Large intestine (tissue), 3 donors: ENCODE results near the gene ARHGEF6. TPM values are rescaled to one million over a fixed set of nuclear protein-coding genes. Genes with fewer than 3 reads are reported as not detected.

Experiments
- DNase-seq, 2 donors: peaks; one replicate each; pipeline versions ENCODE4 v3.0.0 to v3.0.0-alpha.2; 2013
- H3K27ac ChIP-seq: one replicate; pipeline ENCODE4 v1.5.1; 2013; ENCODE audit warnings: low read length
- H3K27me3 ChIP-seq: 2 replicates; pipeline ENCODE4 v1.6.1; 2013; ENCODE audit warnings: low read length; ENCODE audit not compliant: control insufficient read depth, insufficient read depth
- H3K36me3 ChIP-seq: 2 replicates; pipeline ENCODE4 v1.6.1; 2013; ENCODE audit warnings: low read length; ENCODE audit not compliant: control insufficient read depth, insufficient read depth
- H3K4me1 ChIP-seq: one replicate; pipeline ENCODE4 v1.6.1; 2013; ENCODE audit warnings: low read length; ENCODE audit not compliant: control insufficient read depth, insufficient read depth
- H3K4me3 ChIP-seq: one replicate; pipeline ENCODE4 v1.5.1; 2013; ENCODE audit warnings: low read length
- H3K9me3 ChIP-seq: one replicate; pipeline ENCODE4 v1.6.1; 2013; ENCODE audit warnings: mild to moderate bottlenecking, low read depth, low read length, moderate library complexity; ENCODE audit not compliant: control insufficient read depth
- WGBS: methylation state at CpG from one replicate; pipeline ENCODE4 v1.1.5; 2013; ENCODE audit warnings: low lambda C conversion rate; ENCODE audit not compliant: insufficient coverage; 5-methylcytosine and 5-hydroxymethylcytosine counted together
- polyA plus RNA-seq: library from polyadenylated mRNA; unstranded; fragments of 120-200 nt; gene quantifications from one replicate; pipeline ENCODE4 v1.2.1, GENCODE V29; 2013

The ARHGEF6 gene
- polyA plus RNA-seq, 1 donor = 8.7 TPM

GRCh38 chrX:136765821-136766356 is 14.8 kb downstream of the ARHGEF6 start:
- H3K4me1 ChIP-seq = no peaks in the 10 kb centered on the region
- H3K27ac ChIP-seq = no peak overlapping the region
- no peak overlapping the region for H3K4me3 ChIP-seq
- no CpG with 5 or more reads among the region's 1 CpG for WGBS
- H3K27me3 ChIP-seq = peaks cover 8% of the 10 kb centered on the region
- H3K9me3 ChIP-seq = no peaks in the 10 kb centered on the region
- H3K36me3 ChIP-seq = no peaks in the 10 kb centered on the region
- DNase-seq = no peak

- no CpG with 5 or more reads among the region's 5 CpGs for WGBS
- Histone ChIP-seq H3K4me1 (no peaks in the 10 kb centered on the region), H3K36me3 (no peaks in the 10 kb centered on the region), H3K27me3 (peaks cover 8% of the 10 kb centered on the region), H3K4me3 (no peak overlapping the region), H3K9me3 (no peaks in the 10 kb centered on the region), H3K27ac (no peak overlapping the region)
- no peak for DNase-seq
These were observed 16.5 kb downstream of the ARHGEF6 start for GRCh38 chrX:136764206-136764605.

GRCh38 chrX:136762820-136763452 is 17.8 kb downstream of the ARHGEF6 start:
- H3K36me3 ChIP-seq = no peaks in the 10 kb centered on the region
- no peak overlapping the region for H3K4me3 ChIP-seq
- no peak for DNase-seq
- no peak overlapping the region for H3K27ac ChIP-seq
- no CpG with 5 or more reads among the region's 2 CpGs for WGBS
- no peaks in the 10 kb centered on the region for H3K4me1 ChIP-seq
- H3K9me3 ChIP-seq = no peaks in the 10 kb centered on the region
- H3K27me3 ChIP-seq = peaks cover 8% of the 10 kb centered on the region

- Histone ChIP-seq H3K4me3 (no peak overlapping the region), H3K36me3 (no peaks in the 10 kb centered on the region), H3K9me3 (no peaks in the 10 kb centered on the region), H3K27ac (no peak overlapping the region), H3K27me3 (peaks cover 3% of the 10 kb centered on the region), H3K4me1 (no peaks in the 10 kb centered on the region)
- WGBS = no CpG with 5 or more reads among the region's 3 CpGs
- no peak for DNase-seq
These were observed 19.3 kb downstream of the ARHGEF6 start for GRCh38 chrX:136761421-136761820.

- no CpG with 5 or more reads among the region's 2 CpGs for WGBS
- H3K4me3 ChIP-seq = no peak overlapping the region
- no peak overlapping the region for H3K27ac ChIP-seq
- DNase-seq = no peak
- no peaks in the 10 kb centered on the region for H3K36me3 ChIP-seq
- H3K4me1 ChIP-seq = no peaks in the 10 kb centered on the region
- no peaks in the 10 kb centered on the region for H3K9me3 ChIP-seq
- H3K27me3 ChIP-seq = no peaks in the 10 kb centered on the region
These were observed 20.8 kb downstream of the ARHGEF6 start for GRCh38 chrX:136759968-136760367.

- no peaks in the 10 kb centered on the region for H3K27me3 ChIP-seq
- no peaks in the 10 kb centered on the region for H3K9me3 ChIP-seq
- no CpG with 5 or more reads among the region's 2 CpGs for WGBS
- H3K27ac ChIP-seq = no peak overlapping the region
- DNase-seq = no peak
- H3K36me3 ChIP-seq = no peaks in the 10 kb centered on the region
- no peak overlapping the region for H3K4me3 ChIP-seq
- H3K4me1 ChIP-seq = no peaks in the 10 kb centered on the region
These were observed 25.3 kb downstream of the ARHGEF6 start for GRCh38 chrX:136755411-136755810.

- H3K4me3 ChIP-seq = no peak overlapping the region
- DNase-seq = no peak
- no peaks in the 10 kb centered on the region for H3K9me3 ChIP-seq
- no peaks in the 10 kb centered on the region for H3K27me3 ChIP-seq
- no CpG with 5 or more reads among the region's 3 CpGs for WGBS
- no peaks in the 10 kb centered on the region for H3K4me1 ChIP-seq
- no peaks in the 10 kb centered on the region for H3K36me3 ChIP-seq
- H3K27ac ChIP-seq = no peak overlapping the region
These were observed 26.1 kb downstream of the ARHGEF6 start for GRCh38 chrX:136754651-136755050.

GRCh38 chrX:136752796-136753195 is 27.9 kb downstream of the ARHGEF6 start:
- Histone ChIP-seq H3K27me3 (no peaks in the 10 kb centered on the region), H3K27ac (no peak overlapping the region), H3K4me1 (no peaks in the 10 kb centered on the region), H3K9me3 (no peaks in the 10 kb centered on the region), H3K4me3 (no peak overlapping the region), H3K36me3 (no peaks in the 10 kb centered on the region)
- WGBS = no CpG with 5 or more reads among the region's 2 CpGs
- no peak for DNase-seq

- no CpG with 5 or more reads among the region's 4 CpGs for WGBS
- Histone ChIP-seq H3K9me3 (no peaks in the 10 kb centered on the region), H3K4me1 (no peaks in the 10 kb centered on the region), H3K36me3 (no peaks in the 10 kb centered on the region), H3K4me3 (no peak overlapping the region), H3K27ac (no peak overlapping the region), H3K27me3 (no peaks in the 10 kb centered on the region)
- DNase-seq = no peak
These were observed 28.4 kb downstream of the ARHGEF6 start for GRCh38 chrX:136752346-136752745.

GRCh38 chrX:136750364-136750763 is 30.4 kb downstream of the ARHGEF6 start:
- H3K27ac ChIP-seq = no peak overlapping the region
- H3K27me3 ChIP-seq = no peaks in the 10 kb centered on the region
- H3K36me3 ChIP-seq = no peaks in the 10 kb centered on the region
- H3K9me3 ChIP-seq = no peaks in the 10 kb centered on the region
- no peak for DNase-seq
- no peak overlapping the region for H3K4me3 ChIP-seq
- no CpG with 5 or more reads among the region's 2 CpGs for WGBS
- no peaks in the 10 kb centered on the region for H3K4me1 ChIP-seq
